Measurements from ENCODE around the gene GZMA. TPM values are rescaled to one million over a fixed set of nuclear protein-coding genes. Genes with fewer than 3 reads are reported as not detected.

GZMA gene
- total and polyA plus RNA-seq, 2 donors (not counting 3 experiments of a cell fraction or from before 2014, with no cell fraction given) = not detected

- no peaks in the 10 kb centered on the region for H3K9me3 ChIP-seq (replicated peaks; ENCODE audit: control insufficient read depth, insufficient read depth, low read length)
- no peaks in the 10 kb centered on the region for H3K4me1 ChIP-seq (ENCODE audit: control insufficient read depth, extremely low read depth, insufficient read depth, low read length)
- no peaks in the 10 kb centered on the region for H3K36me3 ChIP-seq (ENCODE audit: control insufficient read depth in 2 of 2, extremely low read depth in 1 of 2, insufficient read depth in 2 of 2, low read length in 2 of 2)
- H3K27ac ChIP-seq (ENCODE audit: insufficient read depth, low read depth, low read length) = no peak overlapping the region
- no TSS peak for BruUV-seq (replicated peaks)
- H2AFZ ChIP-seq (ENCODE audit: low read depth, low read length) = no peak overlapping the region
- H3K9me1 ChIP-seq (replicated peaks; ENCODE audit: control insufficient read depth, extremely low read depth, insufficient read depth, low read length) = no peaks in the 10 kb centered on the region
- FAIRE-seq (no peak), DNase-seq (ENCODE audit: low read depth, low spot score) (no peak)
- no peak overlapping the region for H3K9ac ChIP-seq (replicated peaks; ENCODE audit: extremely low read depth, insufficient read depth, low read length)
- no peaks in the 10 kb centered on the region for H3K27me3 ChIP-seq (ENCODE audit: control insufficient read depth in 2 of 2, insufficient read depth in 2 of 2, low read length in 2 of 2)
- TF ChIP-seq POLR2AphosphoS5 (IDR thresholded peaks at IDR 0.05; ENCODE audit: insufficient read depth, low read depth, low read length) = no peak
- no peak for TF ChIP-seq CTCF (IDR thresholded peaks at IDR 0.05; ENCODE audit: extremely low read depth in 1 of 2, insufficient read depth in 1 of 2, low read depth in 1 of 2, low read length in 2 of 2)
- TF ChIP-seq GATA2 (IDR thresholded peaks at IDR 0.05; ENCODE audit: insufficient read depth, insufficient read length, low read depth, low read length) = no peak
- no peak for TF ChIP-seq JUN (IDR thresholded peaks at IDR 0.05; ENCODE audit: borderline replicate concordance, insufficient read depth, insufficient read length, low read depth)
- no peak for TF ChIP-seq POLR2A (IDR thresholded peaks at IDR 0.05; ENCODE audit: low read depth, low read length)
- no peak for TF ChIP-seq EZH2 (IDR thresholded peaks at IDR 0.05; ENCODE audit: borderline replicate concordance, low read depth, low read length, severe bottlenecking)
- TF ChIP-seq MAX (IDR thresholded peaks at IDR 0.05; ENCODE audit: insufficient read depth, insufficient read length) = no peak
- TF ChIP-seq MYC (IDR thresholded peaks at IDR 0.05; ENCODE audit: low read depth, low read length) = no peak
- no peak for TF ChIP-seq FOS (IDR thresholded peaks at IDR 0.05; ENCODE audit: borderline replicate concordance, insufficient read depth, low read length)
- intact Hi-C loops (cut with micrococcal nuclease) (no loop called here), dilution Hi-C loops (cut with MboI; ENCODE audit: extremely low pct_ligation_motif_present, low sequenced_read_pairs) (no loop called here)
- no peaks in the 10 kb centered on the region for H3K79me2 ChIP-seq (ENCODE audit: control insufficient read depth, insufficient read depth, low read length)
- no peaks in the 10 kb centered on the region for H4K20me1 ChIP-seq (replicated peaks; ENCODE audit: control insufficient read depth, extremely low read depth, insufficient read depth, low read length)
- CTCF ChIA-PET = interaction anchor here (1.1 to 1.4 kb wide), 3 partner anchors 11 to 160 kb away, joined by 3 to 4 read pairs (median 3); no protein-coding TSS in a partner anchor
- H3K4me2 ChIP-seq (ENCODE audit: insufficient read depth, low read length) = no peak overlapping the region
- POLR2A ChIA-PET = no interaction called here
- no peak overlapping the region for H3K4me3 ChIP-seq (replicated peaks in 1 of 3; ENCODE audit: insufficient read depth in 1 of 3, low read depth in 1 of 3, low read length in 3 of 3)
Measured at GRCh38 chr5:55104036-55104772, 1.8 kb downstream of the GZMA start.
